Thyroid gland (tissue), 4 donors: ENCODE measurements around the gene PPIL4. TPM values are rescaled to one million over a fixed set of nuclear protein-coding genes. Genes with fewer than 3 reads are reported as not detected.

Source experiments
- DNase-seq, 2 donors: peaks; one replicate each; pipeline ENCODE4 v3.0.0-alpha.2; 2019
- H3K27ac ChIP-seq, 3 donors: fragments of 200-600 bp; sonication (generic); 1 replicate in 2 of 3; 2 replicates in 1 of 3; pipeline ENCODE4 v1.5.1; 2016 to 2019; ENCODE audit warnings: mild to moderate bottlenecking in 1 of 3, moderate library complexity in 1 of 3
- H3K27me3 ChIP-seq: fragments of 200-600 bp; sonication (generic); one replicate; pipeline ENCODE4 v1.5.1; 2019
- H3K36me3 ChIP-seq, 2 donors: fragments of 200-600 bp; sonication (generic); one replicate each; pipeline ENCODE4 v1.5.1; 2016 to 2019
- H3K4me1 ChIP-seq, 2 donors: fragments of 200-600 bp; sonication (generic); one replicate each; pipeline ENCODE4 v1.5.1; 2017 to 2019
- H3K4me3 ChIP-seq, 3 donors: fragments of 200-600 bp; sonication (generic); replicated peaks in 1 of 3; 1 replicate in 2 of 3; 2 replicates in 1 of 3; pipeline ENCODE4 v1.5.1; 2016; ENCODE audit warnings: mild to moderate bottlenecking in 1 of 3
- H3K9me3 ChIP-seq: fragments of 200-600 bp; sonication (generic); one replicate; pipeline ENCODE4 v1.5.1; 2017
- CTCF ChIP-seq, 6 experiments: fragments of 200-600 bp in 3 of 6; fragments of 450-650 bp in 3 of 6; sonication (generic) in 3 of 6; IDR thresholded peaks; one replicate each; pipeline ENCODE4 v1.5.1; 2016 to 2019; ENCODE audit warnings: antibody characterized with exemption in 6 of 6, mild to moderate bottlenecking in 2 of 6, inconsistent platforms in 1 of 6, moderate library complexity in 1 of 6
- POLR2A ChIP-seq, 2 donors: fragments of 450-650 bp; IDR thresholded peaks; one replicate each; pipeline ENCODE4 v1.6.1; 2017; ENCODE audit warnings: antibody characterized with exemption in 2 of 2, mild to moderate bottlenecking in 2 of 2, moderate library complexity in 1 of 2
- WGBS, 2 donors: methylation state at CpG; one replicate each; pipeline ENCODE4 v1.1.5; 2017; 5-methylcytosine and 5-hydroxymethylcytosine counted together
- intact Hi-C: fragments of 100-400 bp; cut with DNase I; formaldehyde crosslinking; loops from one replicate; pipeline ENCODE4 v1.15.1; 2023
- total RNA-seq, 4 donors: library from RNA; depleted of rRNA; stranded (reverse); fragments of >200 nt; gene quantifications; one replicate each; pipeline ENCODE4 v1.2.3, GENCODE V29; 2016

Gene PPIL4
- total RNA-seq, 4 donors from 2014 or later, result 42.4 to 57.2 (median 48.4) TPM

DNA sequence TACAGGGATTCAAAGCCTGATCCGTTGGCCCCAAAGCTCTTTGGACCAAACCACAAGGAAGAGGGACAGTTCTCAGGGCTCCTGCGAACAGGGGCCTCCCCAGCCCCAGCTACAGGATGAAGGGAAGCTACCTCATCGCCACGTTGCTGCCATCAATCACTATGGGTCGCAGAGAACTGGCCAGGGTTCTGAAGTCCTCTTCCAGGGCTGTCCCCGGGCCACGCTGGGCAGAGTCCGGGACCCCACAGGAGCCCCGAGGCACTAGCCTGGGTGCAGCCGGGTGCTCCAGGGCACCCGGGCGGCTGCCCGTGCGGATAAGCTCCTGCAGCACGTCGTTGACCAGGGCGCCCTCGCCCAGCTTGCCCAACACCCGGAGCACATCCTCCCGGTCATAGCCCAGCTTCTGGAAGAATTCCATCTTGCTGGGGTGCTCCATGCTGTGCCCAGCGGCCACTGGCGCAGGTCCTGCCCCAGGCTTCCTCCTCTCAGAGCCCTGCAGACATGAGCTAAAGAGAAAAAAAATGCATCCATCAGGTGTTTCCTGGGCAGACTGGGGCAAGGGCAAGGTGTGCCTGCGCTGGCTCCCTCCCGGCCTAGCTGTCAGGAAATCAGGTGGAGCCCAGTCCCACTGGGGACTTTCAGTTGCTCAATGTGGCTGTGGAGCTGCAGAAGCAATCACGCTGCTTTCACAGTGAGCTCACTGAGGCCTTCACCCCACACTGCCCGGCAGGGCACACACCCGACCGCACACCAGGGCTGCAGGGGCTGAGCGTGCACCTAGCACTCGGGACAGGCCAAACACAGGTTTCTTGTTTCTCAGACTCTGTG, 71.5 kb downstream of the PPIL4 start:
- Histone ChIP-seq H3K27ac (no peak overlapping the region), H3K4me1 (peaks cover 16 to 35% of the 10 kb centered on the region in 2 donors), H3K4me3 (no peak overlapping the region), H3K27me3 (no peaks in the 10 kb centered on the region), H3K36me3 (no peaks in the 10 kb centered on the region), H3K9me3 (no peaks in the 10 kb centered on the region)
- DNase-seq, result no peak
- intact Hi-C loops, result no loop called here
- 90 to 98% methylated on average over 8 to 23 of the region's 30 CpGs for WGBS, 2 donors
- TF ChIP-seq CTCF (IDR thresholded peaks at IDR 0.05), result no peak
- no peak for TF ChIP-seq POLR2A (IDR thresholded peaks at IDR 0.05)

- no peaks in the 10 kb centered on the region for H3K9me3 ChIP-seq
- TF ChIP-seq POLR2A (IDR thresholded peaks at IDR 0.05) (no peak), CTCF (IDR thresholded peaks at IDR 0.05) (peak in 2 of 6 experiments; percentile 10 to 31)
- no peaks in the 10 kb centered on the region for H3K27me3 ChIP-seq
- DNase-seq, result peak; percentile 50 to 62
- H3K4me3 ChIP-seq, result no peak overlapping the region
- H3K36me3 ChIP-seq, result no peaks in the 10 kb centered on the region
- no peak overlapping the region for H3K27ac ChIP-seq
- peaks cover 16 to 35% of the 10 kb centered on the region in 2 donors for H3K4me1 ChIP-seq
- WGBS, 2 donors, result 48 to 55% methylated on average over 21 of the region's 21 CpGs
- intact Hi-C loops, result no loop called here
Observed at GRCh38 chr6:149473080-149474052, 72.5 kb downstream of the PPIL4 start.

- H3K4me1 ChIP-seq, result peaks cover 16 to 35% of the 10 kb centered on the region in 2 donors
- H3K9me3 ChIP-seq, result no peaks in the 10 kb centered on the region
- no peak overlapping the region for H3K27ac ChIP-seq
- no peaks in the 10 kb centered on the region for H3K27me3 ChIP-seq
- 90 to 95% methylated on average over 5 of the region's 5 CpGs for WGBS, 2 donors
- no peak for DNase-seq
- TF ChIP-seq POLR2A (IDR thresholded peaks at IDR 0.05), result no peak
- TF ChIP-seq CTCF (IDR thresholded peaks at IDR 0.05), result no peak
- intact Hi-C loops, result no loop called here
- H3K36me3 ChIP-seq, result no peaks in the 10 kb centered on the region
- no peak overlapping the region for H3K4me3 ChIP-seq
Observed at GRCh38 chr6:149472241-149472640, 73.6 kb downstream of the PPIL4 start.

GRCh38 chr6:149471801-149472200, 74.0 kb downstream of the PPIL4 start:
- 70 to 77% methylated on average over 3 of the region's 3 CpGs for WGBS, 2 donors
- Histone ChIP-seq H3K27ac (peak overlapping the region in 2 of 3 donors; percentile 55 to 75), H3K36me3 (no peaks in the 10 kb centered on the region), H3K9me3 (no peaks in the 10 kb centered on the region), H3K4me1 (peaks cover 16 to 35% of the 10 kb centered on the region in 2 donors), H3K4me3 (no peak overlapping the region), H3K27me3 (no peaks in the 10 kb centered on the region)
- intact Hi-C loops, result no loop called here
- TF ChIP-seq POLR2A (IDR thresholded peaks at IDR 0.05), result no peak
- TF ChIP-seq CTCF (IDR thresholded peaks at IDR 0.05), result no peak
- peak; percentile 28 to 33 for DNase-seq
